ENCODE measurements around the gene RSPH3.

Gene RSPH3

GRCh38 chr6:158933079-158933595 lies 66.9 kb downstream of the RSPH3 start:
- no peak for DNase-seq

GRCh38 chr6:158928068-158928467 lies 71.9 kb downstream of the RSPH3 start:
- DNase-seq = no peak

GRCh38 chr6:158926414-158926813 lies 73.6 kb downstream of the RSPH3 start:
- no peak for DNase-seq

- no peak for DNase-seq
These were observed 75.2 kb downstream of the RSPH3 start for GRCh38 chr6:158924499-158925455.

- DNase-seq = no peak
These were observed 76.0 kb downstream of the RSPH3 start for GRCh38 chr6:158923805-158924498.

Data from NCI-H187 (cell line).